Endothelial cell of umbilical vein (primary cell): ENCODE measurements around the gene CNIH2. TPM values are rescaled to one million over a fixed set of nuclear protein-coding genes. Genes with fewer than 3 reads are reported as not detected.

Experiments used
- BruUV-seq: library from RNA; stranded (reverse); fragments of 400-500 nt; replicated peaks from 2 replicates; lab custom pipeline; 2021; lab: Mats Ljungman, UMichigan
- CTCF ChIA-PET: fragments of 300-600, 350-600 bp; sonication (Branson Sonifier 250); formaldehyde crosslinking; loops from one replicate; lab custom pipeline; 2021; ENCODE audit warnings: antibody characterized with exemption, inconsistent platforms; lab: Charles Lee
- POLR2A ChIA-PET: fragments of 300-600, 350-600 bp; sonication (Branson Sonifier 250); formaldehyde crosslinking; loops from one replicate; lab custom pipeline; 2021; ENCODE audit warnings: antibody characterized with exemption, inconsistent platforms; lab: Charles Lee
- DNase-seq: peaks from one replicate; pipeline ENCODE4 v3.0.0-alpha.2; 2011; ENCODE audit warnings: low read depth, low spot score
- FAIRE-seq: peaks from 2 replicates; lab custom pipeline; 2011; peaks lifted over from hg19 to GRCh38; lab: Jason Lieb, UNC
- H2AFZ ChIP-seq: 2 replicates; pipeline ENCODE4 v1.6.0; 2012; ENCODE audit warnings: low read depth, low read length, control low read depth, inconsistent platforms
- H3K27ac ChIP-seq: 2 replicates; pipeline ENCODE4 v1.5.1; 2011; ENCODE audit warnings: low read depth, mild to moderate bottlenecking, control low read depth, low read length, moderate library complexity; ENCODE audit not compliant: insufficient read depth
- H3K27me3 ChIP-seq, 2 experiments: 2 replicates each; pipeline versions ENCODE4 v1.6.0 to v1.6.1; 2011; ENCODE audit warnings: low read length in 2 of 2, mixed read lengths in 1 of 2; ENCODE audit not compliant: control insufficient read depth in 2 of 2, insufficient read depth in 2 of 2
- H3K36me3 ChIP-seq, 2 experiments: 2 replicates in 1 of 2; 3 replicates in 1 of 2; pipeline ENCODE4 v1.5.1; 2011; ENCODE audit warnings: low read length in 2 of 2, mild to moderate bottlenecking in 1 of 2, moderate library complexity in 1 of 2; ENCODE audit not compliant: control insufficient read depth in 2 of 2, insufficient read depth in 2 of 2; ENCODE audit errors: extremely low read depth in 1 of 2
- H3K4me1 ChIP-seq: 3 replicates; pipeline ENCODE4 v1.5.1; 2011; ENCODE audit warnings: mild to moderate bottlenecking, low read length; ENCODE audit not compliant: control insufficient read depth, insufficient read depth; ENCODE audit errors: extremely low read depth
- H3K4me2 ChIP-seq: 2 replicates; pipeline ENCODE4 v1.6.1; 2011; ENCODE audit warnings: low read length, control low read depth, mixed read lengths; ENCODE audit not compliant: insufficient read depth
- H3K4me3 ChIP-seq, 3 experiments: fragments of 200-600 bp in 1 of 3; sonication (generic), shearing (Covaris generic) in 1 of 3; replicated peaks in 1 of 3; 2 replicates each; pipeline ENCODE4 v1.5.1; 2011 to 2016; ENCODE audit warnings: control low read depth in 3 of 3, low read length in 3 of 3, mild to moderate bottlenecking in 2 of 3, inconsistent platforms in 1 of 3, low read depth in 1 of 3, moderate library complexity in 1 of 3; ENCODE audit not compliant: insufficient read depth in 1 of 3
- H3K79me2 ChIP-seq: 2 replicates; pipeline ENCODE4 v1.6.0; 2012; ENCODE audit warnings: low read length, inconsistent platforms; ENCODE audit not compliant: control insufficient read depth, insufficient read depth
- H3K9ac ChIP-seq: replicated peaks from 2 replicates; pipeline ENCODE3; 2011; ENCODE audit warnings: low read length, control low read depth; ENCODE audit not compliant: insufficient read depth; ENCODE audit errors: extremely low read depth
- H3K9me1 ChIP-seq: replicated peaks from 3 replicates; pipeline ENCODE4 v1.6.0; 2011; ENCODE audit warnings: mild to moderate bottlenecking, low read length; ENCODE audit not compliant: control insufficient read depth, insufficient read depth; ENCODE audit errors: extremely low read depth
- H3K9me3 ChIP-seq: replicated peaks from 2 replicates; pipeline ENCODE4 v1.5.1; 2012; ENCODE audit warnings: low read length, inconsistent platforms; ENCODE audit not compliant: control insufficient read depth, insufficient read depth
- H4K20me1 ChIP-seq: replicated peaks from 2 replicates; pipeline ENCODE3; 2011; ENCODE audit warnings: mild to moderate bottlenecking, low read length; ENCODE audit not compliant: control insufficient read depth, insufficient read depth; ENCODE audit errors: extremely low read depth
- EZH2 ChIP-seq: IDR thresholded peaks from 2 replicates; pipeline ENCODE4 v1.6.1; 2012; ENCODE audit warnings: borderline replicate concordance, low read depth, mild to moderate bottlenecking, moderate library complexity, low read length, inconsistent platforms; ENCODE audit not compliant: severe bottlenecking
- FOS ChIP-seq: IDR thresholded peaks from 2 replicates; pipeline ENCODE4 v1.6.1; 2011; ENCODE audit warnings: mild to moderate bottlenecking, low read length, moderate library complexity, borderline replicate concordance; ENCODE audit not compliant: insufficient read depth
- GATA2 ChIP-seq: IDR thresholded peaks from 2 replicates; pipeline ENCODE4 v1.7.0; 2011; ENCODE audit warnings: low read depth, mild to moderate bottlenecking, moderate library complexity, mixed read lengths, low read length; ENCODE audit not compliant: insufficient read length, insufficient read depth
- JUN ChIP-seq: IDR thresholded peaks from 2 replicates; pipeline ENCODE4 v1.6.1; 2011; ENCODE audit warnings: borderline replicate concordance, low read depth; ENCODE audit not compliant: insufficient read length, insufficient read depth
- MYC ChIP-seq: IDR thresholded peaks from one replicate; pipeline ENCODE4 v1.6.1; 2011; ENCODE audit warnings: mild to moderate bottlenecking, low read depth, low read length
- POLR2A ChIP-seq: IDR thresholded peaks from 2 replicates; pipeline ENCODE4 v1.6.1; 2012; ENCODE audit warnings: low read depth, mild to moderate bottlenecking, control low read depth, low read length
- POLR2AphosphoS5 ChIP-seq: IDR thresholded peaks from 2 replicates; pipeline ENCODE4 v1.6.1; 2012; ENCODE audit warnings: low read depth, mild to moderate bottlenecking, control low read depth, low read length, moderate library complexity; ENCODE audit not compliant: insufficient read depth
- dilution Hi-C: fragments of 300-500 bp; cut with MboI; formaldehyde crosslinking; loops from one replicate; pipeline ENCODE4 v1.15.0; 2019; ENCODE audit warnings: low sequenced_read_pairs; ENCODE audit not compliant: extremely low pct_ligation_motif_present
- intact Hi-C: fragments of 100-400 bp; cut with micrococcal nuclease; formaldehyde crosslinking; loops from one replicate; pipeline ENCODE4 v1.10.0; 2022
- polyA plus RNA-seq, 4 experiments: library from polyadenylated mRNA; depleted of rRNA in 3 of 4; stranded (reverse) in 3 of 4; unstranded in 1 of 4; fragments of >200 nt; gene quantifications; 2 replicates each; pipeline versions ENCODE4 v1.2.1 to v1.2.3, GENCODE V29; 2011 to 2012; ENCODE audit warnings: missing spikeins in 1 of 4
- total RNA-seq: library from RNA; stranded (reverse); gene quantifications from 2 replicates; pipeline ENCODE4 v1.2.3, GENCODE V29; 2021
- TF ChIP-seq, protein P1 (sequence below), 2 donors: IDR thresholded peaks; 1 replicate in 1 of 2; 2 replicates in 1 of 2; pipeline ENCODE4 v1.5.1; 2011; ENCODE audit warnings: low read length in 2 of 2, mild to moderate bottlenecking in 2 of 2, moderate library complexity in 2 of 2, control low read depth in 1 of 2, inconsistent platforms in 1 of 2, low read depth in 1 of 2; ENCODE audit not compliant: insufficient read depth in 1 of 2; ENCODE audit errors: extremely low read depth in 1 of 2
- TF ChIP-seq, protein P2 (sequence below): IDR thresholded peaks from 2 replicates; pipeline ENCODE4 v1.6.1; 2011; ENCODE audit not compliant: insufficient read depth, insufficient read length

The CNIH2 gene
- total and polyA plus RNA-seq, 2 donors (not counting 3 experiments of a cell fraction or from before 2014, with no cell fraction given) = 0.46 to 1.2 TPM

DNA sequence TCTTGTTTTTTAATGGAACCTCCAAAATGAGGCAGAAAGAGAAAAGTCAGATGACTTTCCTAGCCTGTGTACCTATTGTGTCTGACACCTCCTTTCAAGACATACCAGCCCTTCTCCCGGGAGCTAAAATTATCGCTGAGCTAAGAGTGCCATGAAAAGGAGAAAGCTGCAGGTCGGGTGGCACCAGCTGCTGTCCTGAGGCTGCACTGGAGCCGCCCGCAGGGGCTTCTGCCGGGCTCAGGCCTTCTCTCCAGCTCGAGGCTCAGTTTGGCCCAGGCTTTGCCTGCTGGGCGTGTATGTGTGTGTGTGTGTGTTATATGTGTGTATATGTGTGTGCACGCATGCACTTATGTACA, 37.2 kb upstream of the CNIH2 start:
- no peak for DNase-seq
- intact Hi-C loops = no loop called here
- Histone ChIP-seq H4K20me1 (no peaks in the 10 kb centered on the region), H3K9me3 (no peaks in the 10 kb centered on the region), H3K4me2 (no peak overlapping the region), H3K27me3 (no peaks in the 10 kb centered on the region), H3K4me3 (no peak overlapping the region), H3K79me2 (no peaks in the 10 kb centered on the region), H2AFZ (no peak overlapping the region), H3K4me1 (no peaks in the 10 kb centered on the region), H3K36me3 (peaks cover 0 to 40% of the 10 kb centered on the region in 2 experiments), H3K9me1 (no peaks in the 10 kb centered on the region), H3K27ac (no peak overlapping the region), H3K9ac (no peak overlapping the region)
- no peak for FAIRE-seq
- ChIA-PET POLR2A (no interaction called here), CTCF (interaction anchor here (1.1 to 1.7 kb wide), 3 partner anchors 18 to 145 kb away, joined by 3 to 5 read pairs (median 3); no protein-coding TSS in a partner anchor)
- TF ChIP-seq FOS (no peak), EZH2 (no peak), GATA2 (no peak), JUN (no peak), POLR2A (no peak), POLR2AphosphoS5 (no peak), MYC (no peak)
- TF ChIP-seq, protein P1, sequence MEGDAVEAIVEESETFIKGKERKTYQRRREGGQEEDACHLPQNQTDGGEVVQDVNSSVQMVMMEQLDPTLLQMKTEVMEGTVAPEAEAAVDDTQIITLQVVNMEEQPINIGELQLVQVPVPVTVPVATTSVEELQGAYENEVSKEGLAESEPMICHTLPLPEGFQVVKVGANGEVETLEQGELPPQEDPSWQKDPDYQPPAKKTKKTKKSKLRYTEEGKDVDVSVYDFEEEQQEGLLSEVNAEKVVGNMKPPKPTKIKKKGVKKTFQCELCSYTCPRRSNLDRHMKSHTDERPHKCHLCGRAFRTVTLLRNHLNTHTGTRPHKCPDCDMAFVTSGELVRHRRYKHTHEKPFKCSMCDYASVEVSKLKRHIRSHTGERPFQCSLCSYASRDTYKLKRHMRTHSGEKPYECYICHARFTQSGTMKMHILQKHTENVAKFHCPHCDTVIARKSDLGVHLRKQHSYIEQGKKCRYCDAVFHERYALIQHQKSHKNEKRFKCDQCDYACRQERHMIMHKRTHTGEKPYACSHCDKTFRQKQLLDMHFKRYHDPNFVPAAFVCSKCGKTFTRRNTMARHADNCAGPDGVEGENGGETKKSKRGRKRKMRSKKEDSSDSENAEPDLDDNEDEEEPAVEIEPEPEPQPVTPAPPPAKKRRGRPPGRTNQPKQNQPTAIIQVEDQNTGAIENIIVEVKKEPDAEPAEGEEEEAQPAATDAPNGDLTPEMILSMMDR (IDR thresholded peaks at IDR 0.05; ENCODE audit: extremely low read depth in 1 of 2, insufficient read depth in 1 of 2, low read depth in 1 of 2, low read length in 2 of 2) = no peak
- TF ChIP-seq, protein P2, sequence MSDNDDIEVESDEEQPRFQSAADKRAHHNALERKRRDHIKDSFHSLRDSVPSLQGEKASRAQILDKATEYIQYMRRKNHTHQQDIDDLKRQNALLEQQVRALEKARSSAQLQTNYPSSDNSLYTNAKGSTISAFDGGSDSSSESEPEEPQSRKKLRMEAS = no peak
- dilution Hi-C loops = no loop called here
- BruUV-seq = no TSS peak
